HepG2 (cell line): ENCODE measurements around the gene TALDO1. TPM values are rescaled to one million over a fixed set of nuclear protein-coding genes. Genes with fewer than 3 reads are reported as not detected.

Experiments
- BRCA1 ChIP-seq: sonication (generic); formaldehyde crosslinking; IDR thresholded peaks from 2 replicates; pipeline ENCODE4 v1.4.0; 2020; ENCODE audit warnings: missing genetic modification reagents
- BRD4 ChIP-seq: sonication (generic); formaldehyde crosslinking; IDR thresholded peaks from 2 replicates; pipeline ENCODE4 v1.4.0; 2020; ENCODE audit warnings: missing genetic modification reagents
- DRAP1 ChIP-seq: IDR thresholded peaks from 2 replicates; pipeline ENCODE4 v1.6.1; 2016; ENCODE audit warnings: missing genetic modification reagents, missing compliant biosample characterization
- GPBP1L1 ChIP-seq: sonication (generic); formaldehyde crosslinking; IDR thresholded peaks from 2 replicates; pipeline ENCODE4 v1.5.0; 2020; ENCODE audit warnings: mild to moderate bottlenecking, missing genetic modification reagents
- KLF16 ChIP-seq, 2 experiments: sonication (generic) in 1 of 2; formaldehyde crosslinking in 1 of 2; IDR thresholded peaks; 2 replicates each; pipeline versions ENCODE4 v1.6.1 to v1.8.0; 2016 to 2023; ENCODE audit warnings: missing genetic modification reagents in 2 of 2, missing compliant biosample characterization in 1 of 2
- MAFG ChIP-seq: sonication (generic); formaldehyde crosslinking; IDR thresholded peaks from 2 replicates; pipeline ENCODE4 v1.5.1; 2020; ENCODE audit warnings: mild to moderate bottlenecking, missing genetic modification reagents
- NFATC3 ChIP-seq: sonication (generic); formaldehyde crosslinking; IDR thresholded peaks from 2 replicates; pipeline ENCODE4 v1.5.1; 2020; ENCODE audit warnings: mild to moderate bottlenecking, missing genetic modification reagents
- NFE2 ChIP-seq: sonication (generic); formaldehyde crosslinking; IDR thresholded peaks from 2 replicates; pipeline ENCODE4 v1.4.0; 2020; ENCODE audit warnings: missing genetic modification reagents
- PAF1 ChIP-seq: IDR thresholded peaks from 2 replicates; pipeline ENCODE4 v1.6.1; 2016; ENCODE audit warnings: missing genetic modification reagents, missing compliant biosample characterization
- POGZ ChIP-seq: sonication (generic); formaldehyde crosslinking; IDR thresholded peaks from 2 replicates; pipeline ENCODE4 v1.4.0; 2020; ENCODE audit warnings: mild to moderate bottlenecking, missing genetic modification reagents
- RORA ChIP-seq: sonication (generic); formaldehyde crosslinking; IDR thresholded peaks from 2 replicates; pipeline ENCODE4 v1.5.0; 2020; ENCODE audit warnings: mild to moderate bottlenecking, missing genetic modification reagents, moderate library complexity
- SALL1 ChIP-seq: sonication (generic); formaldehyde crosslinking; IDR thresholded peaks from 2 replicates; pipeline ENCODE4 v1.8.0; 2022; ENCODE audit warnings: mild to moderate bottlenecking, missing genetic modification reagents
- SCMH1 ChIP-seq: sonication (generic); formaldehyde crosslinking; IDR thresholded peaks from 2 replicates; pipeline ENCODE4 v1.9.0; 2021; ENCODE audit warnings: missing genetic modification reagents, mild to moderate bottlenecking, borderline replicate concordance
- TCF7 ChIP-seq: sonication (generic); IDR thresholded peaks from 2 replicates; pipeline ENCODE4 v1.6.1; 2016; ENCODE audit warnings: antibody characterized with exemption, low read depth
- THAP11 ChIP-seq: IDR thresholded peaks from 2 replicates; pipeline ENCODE4 v1.6.1; 2016; ENCODE audit warnings: missing biosample characterization, missing genetic modification reagents
- THYN1 ChIP-seq: sonication (generic); formaldehyde crosslinking; IDR thresholded peaks from 2 replicates; pipeline ENCODE4 v1.8.1; 2023; ENCODE audit warnings: low read depth, mild to moderate bottlenecking, moderate library complexity, missing genetic modification reagents, borderline replicate concordance
- ZBTB14 ChIP-seq: sonication (generic); formaldehyde crosslinking; IDR thresholded peaks from 2 replicates; pipeline ENCODE4 v1.4.0; 2020; ENCODE audit warnings: missing genetic modification reagents
- ZBTB21 ChIP-seq: sonication (generic); formaldehyde crosslinking; IDR thresholded peaks from 2 replicates; pipeline ENCODE4 v1.4.0; 2020; ENCODE audit warnings: missing genetic modification reagents
- ZBTB38 ChIP-seq: sonication (generic); formaldehyde crosslinking; IDR thresholded peaks from 2 replicates; pipeline ENCODE4 v1.5.1; 2020; ENCODE audit warnings: mild to moderate bottlenecking, missing genetic modification reagents
- ZNF430 ChIP-seq: sonication (generic); formaldehyde crosslinking; IDR thresholded peaks from 2 replicates; pipeline ENCODE4 v1.9.0; 2021; ENCODE audit warnings: mild to moderate bottlenecking, missing genetic modification reagents
- ZNF484 ChIP-seq: sonication (generic); formaldehyde crosslinking; IDR thresholded peaks from 2 replicates; pipeline ENCODE4 v1.5.1; 2020; ENCODE audit warnings: mild to moderate bottlenecking, low read depth, missing genetic modification reagents, borderline replicate concordance
- ZNF549 ChIP-seq: sonication (generic); formaldehyde crosslinking; IDR thresholded peaks from 2 replicates; pipeline ENCODE4 v1.5.0; 2020; ENCODE audit warnings: missing genetic modification reagents
- ZNF660 ChIP-seq: sonication (generic); formaldehyde crosslinking; IDR thresholded peaks from 2 replicates; pipeline ENCODE4 v1.5.1; 2020; ENCODE audit warnings: mild to moderate bottlenecking, low read depth, missing genetic modification reagents, borderline replicate concordance
- ZNF678 ChIP-seq: sonication (generic); formaldehyde crosslinking; IDR thresholded peaks from 2 replicates; pipeline ENCODE4 v1.4.0; 2020; ENCODE audit warnings: mild to moderate bottlenecking, missing genetic modification reagents
- ZNF770 ChIP-seq: sonication (generic); formaldehyde crosslinking; IDR thresholded peaks from 2 replicates; pipeline ENCODE4 v1.5.0; 2020; ENCODE audit warnings: mild to moderate bottlenecking, missing genetic modification reagents
- ZNF777 ChIP-seq: sonication (generic); formaldehyde crosslinking; IDR thresholded peaks from 2 replicates; pipeline ENCODE4 v1.4.0; 2020; ENCODE audit warnings: missing genetic modification reagents
- ZSCAN22 ChIP-seq: sonication (generic); formaldehyde crosslinking; IDR thresholded peaks from 2 replicates; pipeline ENCODE4 v1.4.0; 2020; ENCODE audit warnings: mild to moderate bottlenecking, missing genetic modification reagents
- polyA plus RNA-seq, 8 experiments: library from polyadenylated mRNA; depleted of rRNA in 3 of 8; stranded (reverse) in 7 of 8; unstranded in 1 of 8; fragments of >200 nt; fragmentation: Illumina TruSeq in 4 of 8; extraction: Trizol in 4 of 8; gene quantifications; 2 replicates each; pipeline versions ENCODE4 v1.2.1 to v1.2.3, GENCODE V29; 2011 to 2016; ENCODE audit warnings: low read depth in 4 of 8, missing spikeins in 1 of 8, mixed read lengths in 1 of 8; ENCODE audit not compliant: insufficient read depth in 1 of 8
- total RNA-seq, 5 experiments: library from RNA; depleted of rRNA; stranded (reverse); fragments of >200 nt; fragmentation: Illumina TruSeq; extraction: Trizol; gene quantifications; 2 replicates each; pipeline ENCODE4 v1.2.3, GENCODE V29; 2016; ENCODE audit warnings: low read depth in 1 of 5

TALDO1 gene
- total and polyA plus RNA-seq, 2 of the 13 experiments (the other 11 are each of a cell fraction or from before 2014, with no cell fraction given) = 107 to 240 TPM

GRCh38 chr11:809287-810039 lies 62.2 kb downstream of the TALDO1 start, which contains the start of gene RPLP2 (continued):
- TF ChIP-seq ZNF770 (CRISPR knock-in tag) = no peak
- no peak for TF ChIP-seq RORA
- peak; percentile 85 for TF ChIP-seq SALL1 (CRISPR knock-in tag)
- TF ChIP-seq NFE2 (CRISPR knock-in tag) = no peak
- TF ChIP-seq MAFG (CRISPR knock-in tag) = no peak
- peak; percentile 9 for TF ChIP-seq ZNF777 (CRISPR knock-in tag)
- no peak; the same call in none of the 2 replicates for TF ChIP-seq BRD4 (CRISPR knock-in tag)
- TF ChIP-seq ZNF678 = no peak
- no peak; the same call in 1 of the 2 replicates for TF ChIP-seq ZBTB38
- TF ChIP-seq BRCA1 (CRISPR knock-in tag) = no peak
- no peak for TF ChIP-seq NFATC3 (CRISPR knock-in tag)
- TF ChIP-seq KLF16 (CRISPR knock-in tag; IDR thresholded peaks at IDR 0.05) = peak in 1 of 2 experiments; percentile 91; a peak in 2 of 4 replicates
- peak; percentile 92 for TF ChIP-seq DRAP1 (CRISPR knock-in tag)
- TF ChIP-seq GPBP1L1 (CRISPR knock-in tag) = no peak
- no peak for TF ChIP-seq ZNF484 (CRISPR knock-in tag)
- TF ChIP-seq POGZ (CRISPR knock-in tag) = peak; percentile 19
- no peak for TF ChIP-seq ZSCAN22 (CRISPR knock-in tag)
- peak; percentile 63; the same call in 1 of the 2 replicates for TF ChIP-seq THYN1 (CRISPR knock-in tag)
- no peak for TF ChIP-seq SCMH1 (CRISPR knock-in tag)
- peak; percentile 74 for TF ChIP-seq ZBTB14
- TF ChIP-seq ZNF660 (CRISPR knock-in tag) = no peak
- peak; percentile 98 for TF ChIP-seq THAP11 (CRISPR knock-in tag)
- TF ChIP-seq TCF7 = no peak
- peak; percentile 80 for TF ChIP-seq ZBTB21 (CRISPR knock-in tag)
- TF ChIP-seq ZNF549 (CRISPR knock-in tag) = no peak
- peak; percentile 98 for TF ChIP-seq ZNF430 (CRISPR knock-in tag)
- TF ChIP-seq PAF1 (CRISPR knock-in tag) = no peak
